GM18519 (cell line): ENCODE results near the gene SLC6A1.

Experiments
- ATAC-seq: cut with Tn5 transposase; IDR thresholded peaks from one replicate; pipeline ENCODE4 v1.9.1; 2021; ENCODE audit warnings: mild to moderate bottlenecking, moderate library complexity; ENCODE audit not compliant: unreplicated experiment, low FRiP score

The SLC6A1 gene

GRCh38 chr3:11088066-11088465 lies 95.5 kb downstream of the SLC6A1 start:
- ATAC-seq = no peak

- no peak for ATAC-seq
These were observed 96.3 kb downstream of the SLC6A1 start for GRCh38 chr3:11088831-11089230.
